H1 (cell line): Measurements from ENCODE around the gene MRPS25. TPM values are rescaled to one million over a fixed set of nuclear protein-coding genes. Genes with fewer than 3 reads are reported as not detected.

Experiments
- BRCA1 ChIP-seq: IDR thresholded peaks from 2 replicates; pipeline ENCODE4 v1.6.1; 2012; ENCODE audit warnings: low read depth, low read length, improper control_type of control experiment
- CHD1 ChIP-seq: IDR thresholded peaks from 2 replicates; pipeline ENCODE4 v1.6.1; 2012; ENCODE audit warnings: low read depth, low read length, improper control_type of control experiment
- GTF2F1 ChIP-seq: IDR thresholded peaks from 2 replicates; pipeline ENCODE4 v1.6.1; 2012; ENCODE audit warnings: low read depth, low read length, improper control_type of control experiment, borderline replicate concordance
- KDM5A ChIP-seq: fragments of 200-600 bp; IDR thresholded peaks from 2 replicates; pipeline ENCODE4 v1.7.1; 2012; ENCODE audit warnings: mild to moderate bottlenecking, low read length, inconsistent platforms, mixed read lengths
- NANOG ChIP-seq: IDR thresholded peaks from 2 replicates; pipeline ENCODE4 v1.6.1; 2011; ENCODE audit warnings: low read length, low read depth, mild to moderate bottlenecking, inconsistent platforms; ENCODE audit not compliant: insufficient read depth, poor library complexity, severe bottlenecking
- RNF2 ChIP-seq: fragments of 200-900, 300-1000 bp; sonication (generic); IDR thresholded peaks from 2 replicates; pipeline ENCODE4 v1.7.1; 2016; ENCODE audit warnings: borderline replicate concordance, low read depth, mild to moderate bottlenecking, antibody characterized with exemption, low read length; ENCODE audit not compliant: poor library complexity, severe bottlenecking; ENCODE audit errors: missing control alignments
- TAF7 ChIP-seq: optimal IDR thresholded peaks from 2 replicates; pipeline ENCODE3; 2011; ENCODE audit warnings: low read depth, mild to moderate bottlenecking, inconsistent platforms, low read length, moderate library complexity, borderline replicate concordance
- polyA plus RNA-seq, 7 experiments: library from polyadenylated mRNA; depleted of rRNA in 3 of 7; stranded (reverse) in 5 of 7; unstranded in 2 of 7; fragments of >200 nt in 5 of 7; fragments of 200-250 nt in 2 of 7; gene quantifications; 1 replicate in 5 of 7; 2 replicates in 1 of 7; 4 replicates in 1 of 7; pipeline versions ENCODE4 v1.2.1 to v1.2.3, GENCODE V29; 2011 to 2013; ENCODE audit warnings: missing spikeins in 2 of 7, mixed read lengths in 2 of 7
- total RNA-seq: library from RNA; stranded (reverse); fragmentation: NEBNext Ultra II Directional; extraction: Animal tissue kit (Norgen Biotek cat#: 25700); gene quantifications from 2 replicates; pipeline ENCODE4 v1.2.1, GENCODE V29; 2021

Gene MRPS25
- total and polyA plus RNA-seq, 2 of the 8 experiments (the other 6 are each of a cell fraction or from before 2014, with no cell fraction given), result 23.0 to 56.5 TPM

DNA sequence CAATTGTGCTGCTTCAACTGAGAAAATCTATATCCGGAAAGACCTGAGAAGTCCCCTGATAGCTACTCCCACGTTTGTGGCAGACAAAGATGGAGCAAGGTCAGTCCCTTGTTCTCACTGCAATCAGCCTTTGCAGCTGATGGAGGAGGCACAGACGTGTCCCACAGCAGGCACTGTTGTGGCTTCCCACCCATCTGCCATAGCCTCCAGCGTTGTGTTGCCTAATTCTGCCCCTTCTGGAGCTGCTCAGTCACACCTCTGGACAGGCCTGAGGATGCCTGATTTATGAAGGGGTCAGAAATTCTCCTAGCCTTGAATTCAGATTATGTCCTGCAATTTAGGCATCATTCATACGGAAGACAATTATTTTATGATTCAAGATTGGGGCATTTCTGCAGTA is 41.9 kb downstream of the MRPS25 start (continued):
- no peak for TF ChIP-seq BRCA1
- no peak for TF ChIP-seq KDM5A
- TF ChIP-seq RNF2, result no peak
- TF ChIP-seq NANOG, result no peak
- TF ChIP-seq TAF7, result no peak
- TF ChIP-seq GTF2F1, result no peak
- no peak for TF ChIP-seq CHD1
